NCI-H128 (cell line): ENCODE results near the gene DSTN.
A peak's percentile ranks its signal among the peaks of the same experiment; 100 is the strongest.

ENCODE experiments used
- DNase-seq: peaks from one replicate; lab custom pipeline; 2025; ENCODE audit not compliant: unreplicated experiment; lab: John Stamatoyannopoulos, UW

DSTN gene

DNA sequence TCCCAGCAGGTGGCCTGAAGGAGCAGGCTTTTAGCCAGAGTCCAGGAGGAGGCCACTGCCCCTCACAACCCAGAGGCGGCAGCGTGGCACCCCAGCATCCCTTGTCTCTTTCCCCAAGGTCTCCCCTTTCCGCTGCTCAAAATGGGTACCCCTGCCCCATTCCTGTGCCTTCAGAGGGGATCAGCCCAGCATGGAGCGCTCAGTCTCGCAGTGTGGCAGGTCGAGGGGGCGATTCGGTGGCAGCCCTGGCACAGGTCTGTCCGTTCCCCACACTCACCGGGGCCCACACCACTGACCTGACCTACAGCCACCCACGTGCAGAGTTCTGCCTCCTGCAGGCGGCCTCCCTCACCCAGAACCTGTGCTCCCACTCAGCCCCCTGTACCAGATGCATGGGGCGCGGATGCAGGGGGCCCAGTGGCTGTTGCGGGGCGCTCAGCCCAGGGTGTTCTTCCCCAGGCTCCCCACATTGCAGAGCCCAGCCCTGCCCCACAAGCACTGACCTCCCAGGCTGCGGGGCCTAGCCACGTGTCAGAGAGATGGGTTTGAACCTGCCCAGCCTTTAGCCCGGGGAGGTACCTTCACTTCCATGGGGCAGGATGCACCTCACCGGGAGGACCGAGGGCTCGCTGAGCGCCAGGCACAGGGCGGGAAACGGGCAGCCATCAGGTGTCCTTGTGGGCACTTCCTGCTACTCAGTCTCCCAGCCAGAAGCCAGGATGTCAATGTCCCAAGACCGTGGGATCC lies 41.8 kb downstream of the DSTN start:
- no peak for DNase-seq

DNA sequence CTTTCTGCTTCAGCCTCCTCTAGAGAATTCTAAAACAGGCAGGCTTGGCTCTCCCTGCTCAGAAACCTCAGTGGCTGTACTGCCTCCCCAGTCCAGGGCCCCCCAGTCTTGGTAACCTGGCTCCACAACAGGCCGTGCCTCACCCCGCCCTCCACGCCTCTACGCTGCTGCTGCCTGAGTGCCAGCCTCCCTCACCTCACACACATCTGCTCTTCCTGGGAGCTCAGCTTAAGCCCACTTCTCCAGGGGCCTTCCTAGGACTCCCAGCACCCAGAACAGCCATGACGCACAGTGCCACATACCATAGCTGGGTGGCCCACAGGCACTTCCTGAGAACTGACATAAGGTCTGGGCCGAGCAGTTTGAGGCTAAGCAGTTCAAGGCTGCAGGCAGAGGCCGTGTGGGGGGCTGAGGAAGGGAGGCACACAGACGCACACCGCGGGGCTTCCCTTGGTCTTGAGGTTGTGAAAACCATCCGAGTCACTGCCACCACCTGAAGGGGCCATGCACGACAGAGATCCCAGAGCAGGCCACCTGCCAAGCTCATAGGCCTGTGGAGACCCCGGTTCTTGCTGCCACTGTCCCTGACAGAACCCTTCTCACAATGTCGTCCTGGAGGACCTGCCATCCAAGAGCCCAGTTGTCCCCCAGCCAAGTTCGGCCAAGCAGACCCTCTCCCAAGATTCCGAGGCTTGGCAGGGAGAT lies 42.6 kb downstream of the DSTN start:
- no peak for DNase-seq

DNA sequence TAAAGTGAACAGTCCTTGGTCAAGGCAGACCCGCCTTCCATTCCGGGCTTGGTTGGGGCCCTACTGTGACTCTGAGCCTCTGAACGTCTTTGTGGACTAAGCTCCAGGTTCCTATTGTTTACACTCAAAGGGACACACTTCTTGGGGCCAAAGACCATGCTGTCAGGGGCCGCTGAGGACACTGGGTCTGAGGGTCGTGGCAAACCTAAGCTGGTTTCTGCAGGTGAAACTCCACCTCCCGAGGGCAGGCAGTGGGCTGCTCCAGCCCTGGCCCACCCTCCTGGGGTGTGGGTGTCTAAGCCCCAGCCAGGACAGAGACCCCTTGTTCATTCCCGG lies 43.1 kb downstream of the DSTN start:
- no peak for DNase-seq

DNA sequence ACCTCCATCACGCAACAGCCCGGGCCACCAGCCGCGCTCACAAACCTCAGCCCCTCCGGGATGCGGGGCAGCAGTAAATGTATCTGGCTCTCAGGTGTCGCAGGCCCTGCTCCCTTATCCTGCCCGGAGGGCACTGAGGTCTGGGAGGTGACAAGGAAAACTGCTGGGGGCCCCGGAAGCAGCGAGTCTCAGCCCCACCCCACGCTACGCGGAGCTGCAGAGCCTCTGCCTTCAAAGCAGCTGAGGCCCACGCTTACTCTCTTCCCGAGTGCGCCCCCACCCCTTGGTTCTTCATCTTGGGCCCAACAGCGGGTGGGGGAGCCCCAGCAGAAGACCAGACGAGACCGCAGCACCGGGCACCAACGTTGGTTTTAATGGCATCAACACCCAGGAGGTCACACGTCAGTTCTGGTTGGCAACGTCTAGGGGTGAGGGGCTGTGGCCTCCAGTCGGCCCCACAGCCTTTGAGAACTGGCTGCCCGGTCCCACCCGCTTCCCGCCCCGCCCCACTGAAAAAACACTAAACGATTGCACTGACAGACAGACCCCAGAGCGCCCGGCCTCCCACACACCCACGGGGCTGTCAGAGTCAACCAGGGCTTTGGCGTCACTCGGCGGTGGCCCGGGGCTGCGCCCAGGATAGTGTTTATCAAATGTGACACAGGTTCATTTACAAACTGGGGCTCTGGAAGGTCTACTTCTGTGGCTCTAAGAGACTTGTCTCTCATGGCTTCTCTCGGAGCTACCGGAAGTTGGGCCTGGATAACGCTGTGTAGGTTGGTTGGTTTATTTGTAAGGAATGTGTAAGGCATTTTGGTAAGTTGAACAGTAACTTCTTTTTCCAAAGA lies 43.7 kb downstream of the DSTN start:
- no peak for DNase-seq

DNA sequence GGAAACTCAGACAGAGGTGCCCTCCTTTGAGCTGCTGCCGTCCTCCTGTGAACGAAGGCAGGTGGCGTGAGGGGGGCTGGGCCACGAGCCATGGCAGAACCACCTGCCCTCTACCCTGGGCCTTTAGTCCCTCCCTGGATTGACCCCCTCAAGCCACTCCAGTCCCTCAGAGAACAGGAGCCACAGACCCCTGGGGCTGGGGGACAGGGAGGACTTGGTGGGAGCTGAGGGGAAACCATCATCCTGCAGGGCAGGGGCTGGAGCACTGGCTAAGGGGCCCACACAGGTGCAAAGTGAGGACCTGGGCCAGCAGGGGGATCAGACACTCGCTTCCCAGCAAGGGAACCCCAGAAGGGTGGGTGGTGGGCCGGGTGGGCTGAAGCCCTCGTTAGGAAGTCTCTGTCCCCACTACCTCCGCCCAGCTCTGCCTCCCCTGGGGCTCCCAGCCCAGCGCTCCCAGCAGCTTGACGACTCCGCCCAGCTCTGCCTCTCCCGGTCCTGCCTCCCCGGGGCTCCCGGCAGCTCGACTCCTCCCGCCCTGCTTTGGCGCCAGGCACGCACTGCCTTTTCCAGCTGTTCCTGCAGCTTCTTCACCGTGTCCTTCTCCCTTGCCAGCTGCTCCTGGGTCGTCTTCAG lies 44.4 kb downstream of the DSTN start:
- DNase-seq: no peak

DNA sequence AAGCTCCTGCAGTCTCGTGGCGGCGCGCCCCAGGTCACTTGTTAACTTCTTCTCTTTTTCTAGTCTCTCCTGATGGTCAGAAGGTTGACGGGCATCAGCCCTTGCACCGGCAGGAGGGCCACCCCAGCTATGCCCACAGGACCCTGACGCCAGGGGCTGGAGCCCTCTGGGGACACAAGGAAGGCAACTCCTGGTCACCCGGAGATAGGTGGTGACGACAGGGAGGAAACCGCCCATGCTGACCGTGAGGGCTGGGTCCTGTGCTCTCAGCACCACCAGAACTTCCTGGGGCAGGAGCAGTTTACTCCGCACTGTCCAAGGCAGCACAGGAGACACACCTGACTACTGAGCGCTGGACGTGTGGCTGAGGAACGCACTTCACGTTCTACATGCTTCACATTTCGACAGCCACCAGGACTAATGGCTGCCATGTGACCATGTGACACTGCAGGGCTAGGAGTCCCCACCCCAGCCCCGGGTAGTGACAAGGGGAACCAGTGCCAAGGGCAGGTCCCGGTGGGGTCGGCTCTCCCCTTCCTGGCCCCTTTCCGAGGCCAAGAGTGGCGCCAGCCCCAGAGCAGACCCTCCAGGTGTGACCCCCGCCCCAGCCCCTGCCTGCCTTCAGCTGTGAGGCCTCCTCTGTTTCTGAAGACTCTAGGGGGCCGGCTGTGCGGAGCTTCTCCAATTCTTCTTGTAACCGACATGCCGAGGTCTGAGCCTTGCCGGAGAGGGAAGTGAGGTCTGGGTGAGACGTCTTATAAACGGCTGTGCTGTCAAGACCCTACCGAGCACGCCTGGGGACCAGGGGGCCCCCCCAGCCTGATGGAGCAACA lies 45.2 kb downstream of the DSTN start:
- DNase-seq: no peak

DNA sequence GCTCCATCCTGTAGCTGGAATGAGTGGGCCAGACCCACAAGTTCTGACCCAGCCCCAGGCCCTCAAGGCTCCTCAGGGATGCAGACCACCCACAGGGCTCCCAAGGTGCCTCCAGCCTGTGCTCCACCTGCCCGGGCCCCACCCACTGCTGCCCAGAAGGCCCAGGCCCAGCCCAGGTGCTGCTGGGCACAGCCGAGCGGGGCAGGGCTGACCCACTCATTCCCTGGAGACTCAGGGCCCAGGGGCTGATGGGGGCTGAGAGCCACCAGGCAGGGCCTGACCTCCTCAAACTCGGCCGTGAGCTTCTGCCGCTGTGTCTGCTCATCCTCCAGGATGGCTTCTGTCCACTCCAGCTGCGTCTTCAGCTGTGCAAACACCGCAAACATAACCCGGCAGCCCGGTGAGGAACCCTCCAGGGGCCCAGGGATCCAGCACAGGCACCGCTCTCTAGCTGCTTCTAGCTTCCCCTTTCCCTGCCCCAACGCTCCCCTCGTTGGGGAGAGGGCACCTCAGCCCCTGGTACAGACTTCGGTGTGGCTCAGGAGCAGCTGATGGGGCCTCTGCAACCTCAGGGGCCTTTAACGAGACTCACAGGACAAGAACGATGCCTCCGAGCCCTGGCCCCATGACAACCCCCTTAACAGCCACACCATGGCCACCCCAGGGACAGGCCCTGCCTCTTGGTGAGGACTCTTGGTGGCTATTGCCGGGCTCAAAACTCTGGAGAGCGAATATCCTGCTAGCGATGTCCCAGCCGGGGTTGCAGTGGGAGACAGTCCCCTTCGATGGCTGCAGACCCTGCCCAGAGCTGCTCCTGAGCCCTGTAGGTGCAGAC lies 46.0 kb downstream of the DSTN start:
- DNase-seq: no peak

DNA sequence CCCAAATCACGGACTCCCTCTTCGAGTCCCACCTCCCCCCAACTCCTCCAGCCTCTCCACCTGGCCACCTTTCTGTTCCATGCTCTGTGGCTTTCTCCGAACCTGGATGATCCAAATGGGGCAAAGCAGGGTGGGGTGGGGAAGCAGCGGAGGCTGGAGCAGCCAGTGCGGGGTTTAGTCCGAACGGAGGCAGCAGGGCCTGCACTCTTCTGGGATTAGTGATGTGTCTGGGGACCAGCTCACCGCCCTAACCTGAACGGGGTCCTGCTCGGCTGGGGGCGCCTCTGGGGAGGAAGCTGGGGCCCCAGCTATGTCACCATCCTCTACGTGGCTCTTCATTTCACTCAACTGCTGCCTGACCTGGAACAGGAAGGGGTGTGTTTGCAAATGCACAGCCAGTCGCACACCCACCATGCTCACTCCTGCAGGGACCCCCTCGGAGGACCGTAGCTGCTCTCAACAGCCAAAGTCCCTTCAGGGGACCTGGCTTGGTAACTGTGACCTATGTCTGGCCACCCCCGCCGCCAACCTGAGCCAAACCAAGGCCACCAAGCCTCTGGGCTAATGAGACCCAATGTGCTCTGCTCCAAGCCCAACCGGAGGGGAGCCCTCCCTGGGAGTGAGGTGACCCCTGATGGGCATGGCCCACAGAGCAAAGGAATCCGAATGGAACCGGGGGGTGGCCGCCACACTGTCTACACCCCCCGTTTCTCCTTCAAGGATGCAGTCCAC lies 46.8 kb downstream of the DSTN start:
- no peak for DNase-seq

DNA sequence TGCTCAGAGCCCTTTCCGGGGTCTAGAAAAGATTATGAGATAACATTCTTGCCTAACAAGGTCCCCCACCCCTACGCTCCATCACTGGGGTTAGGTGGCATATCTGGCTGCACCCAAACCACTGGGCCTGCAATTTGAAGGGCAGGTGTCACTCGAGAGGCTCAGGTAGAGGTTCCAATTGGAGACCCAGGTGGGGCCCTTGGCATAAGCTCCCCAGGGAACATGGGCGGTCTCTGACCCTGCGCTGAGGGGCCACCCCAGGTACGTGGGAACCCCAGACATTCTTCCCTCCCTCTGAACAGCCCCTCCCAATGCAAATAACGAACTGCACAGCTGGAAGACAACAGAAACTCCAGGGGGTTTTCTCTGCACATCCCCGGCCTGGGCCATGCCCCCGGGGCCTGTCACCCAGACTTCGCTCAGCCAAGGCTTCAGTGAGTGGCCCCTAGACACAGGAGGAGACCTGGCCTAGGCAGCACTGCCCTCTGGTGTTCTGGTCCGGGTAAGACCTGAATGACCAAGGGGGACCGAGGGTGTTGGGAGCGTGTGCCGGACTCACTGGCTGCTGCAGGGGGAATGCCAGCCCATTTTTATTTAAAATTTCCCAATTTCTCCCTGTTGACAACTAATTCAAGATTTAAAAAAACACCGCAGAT lies 47.5 kb downstream of the DSTN start:
- DNase-seq: peak; percentile 51

DNA sequence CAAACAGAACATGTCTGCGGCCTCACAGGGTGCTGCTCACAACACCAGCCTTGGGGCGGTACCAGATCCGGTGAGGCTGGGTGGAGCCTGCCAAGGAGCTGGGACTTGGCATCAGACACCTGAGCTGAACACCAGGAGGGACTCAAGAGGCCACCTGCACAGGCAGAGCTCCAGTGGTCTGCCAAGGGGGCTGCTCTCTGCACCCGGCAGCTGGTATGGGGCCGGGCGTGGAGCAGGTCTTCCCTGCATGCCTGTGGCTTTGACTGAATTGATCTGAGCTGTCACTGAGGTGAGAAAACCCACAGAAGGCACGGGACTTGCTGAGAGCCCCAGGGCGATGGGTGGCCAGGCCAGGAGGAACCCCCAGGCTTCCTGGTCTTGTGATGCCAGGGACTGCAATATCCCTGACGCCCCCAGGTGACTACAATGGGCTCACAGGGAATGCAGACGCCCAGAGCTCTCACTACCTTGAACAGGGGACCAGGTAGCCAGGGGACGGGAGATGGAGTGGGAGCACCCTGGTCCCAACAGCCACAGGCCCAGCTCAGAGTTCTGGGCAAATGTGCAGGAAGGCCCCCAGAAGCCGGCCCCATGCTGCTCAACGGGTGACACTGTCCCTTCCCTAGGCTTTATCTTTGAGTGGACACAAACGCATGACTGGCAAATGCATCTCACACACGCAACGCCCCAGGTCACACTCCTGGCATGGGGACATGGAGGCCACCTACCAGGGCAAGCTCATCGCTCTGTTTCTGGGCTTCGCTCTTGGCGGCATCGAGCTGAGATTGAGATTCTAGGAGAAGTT lies 48.2 kb downstream of the DSTN start:
- no peak for DNase-seq

DNA sequence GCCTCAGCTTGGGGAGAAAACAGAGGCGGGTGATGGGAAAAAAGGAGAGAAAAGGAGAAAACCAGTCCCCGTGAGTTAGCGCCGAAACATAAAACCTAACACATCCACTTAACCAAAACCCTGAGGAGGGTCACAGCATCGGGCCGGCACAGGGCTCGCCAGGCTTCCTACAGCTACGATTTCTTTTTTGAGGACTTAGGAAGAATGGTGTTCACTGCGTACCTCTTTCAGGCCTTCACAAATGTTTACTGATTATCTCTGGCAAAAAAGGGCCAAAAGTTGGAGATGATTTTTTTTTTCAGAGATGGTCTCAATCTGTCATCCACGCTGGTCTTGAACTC lies 48.8 kb downstream of the DSTN start:
- DNase-seq: no peak

DNA sequence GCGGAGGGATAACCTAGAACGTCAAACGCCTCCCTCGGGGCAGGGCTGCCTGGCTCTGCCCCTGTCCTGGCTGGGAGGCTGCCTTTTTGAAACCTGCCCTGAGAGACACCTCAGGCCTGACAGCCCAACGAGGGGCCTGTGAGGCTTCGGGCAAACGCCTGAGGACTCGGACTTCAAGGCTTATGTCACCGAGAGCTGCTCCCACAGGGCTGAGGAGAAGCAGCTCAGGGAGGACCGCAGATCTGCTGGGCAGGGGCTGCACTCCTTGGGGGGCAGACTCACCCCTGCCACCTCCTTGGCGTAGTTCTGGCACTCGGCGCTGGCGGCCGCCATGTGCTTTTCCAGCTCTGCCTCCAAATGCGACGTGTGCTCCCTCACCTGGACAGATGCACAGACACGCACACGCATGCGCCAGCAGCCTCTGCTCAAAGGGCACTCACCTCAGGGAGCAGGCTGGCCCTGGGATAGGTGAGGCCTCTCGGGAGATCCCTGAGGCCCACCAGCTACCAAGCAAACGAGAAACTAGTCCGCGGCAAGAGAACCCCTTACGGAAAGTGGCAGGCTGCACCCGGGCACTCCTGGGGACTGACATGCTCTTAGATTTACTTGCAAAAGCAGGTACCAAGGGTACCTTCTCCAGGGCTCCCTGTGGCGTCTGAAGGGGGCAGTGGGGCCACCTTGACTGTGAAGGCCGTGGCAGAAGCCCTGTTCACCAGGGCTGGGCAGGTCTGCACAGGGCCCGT lies 49.6 kb downstream of the DSTN start:
- DNase-seq: no peak

DNA sequence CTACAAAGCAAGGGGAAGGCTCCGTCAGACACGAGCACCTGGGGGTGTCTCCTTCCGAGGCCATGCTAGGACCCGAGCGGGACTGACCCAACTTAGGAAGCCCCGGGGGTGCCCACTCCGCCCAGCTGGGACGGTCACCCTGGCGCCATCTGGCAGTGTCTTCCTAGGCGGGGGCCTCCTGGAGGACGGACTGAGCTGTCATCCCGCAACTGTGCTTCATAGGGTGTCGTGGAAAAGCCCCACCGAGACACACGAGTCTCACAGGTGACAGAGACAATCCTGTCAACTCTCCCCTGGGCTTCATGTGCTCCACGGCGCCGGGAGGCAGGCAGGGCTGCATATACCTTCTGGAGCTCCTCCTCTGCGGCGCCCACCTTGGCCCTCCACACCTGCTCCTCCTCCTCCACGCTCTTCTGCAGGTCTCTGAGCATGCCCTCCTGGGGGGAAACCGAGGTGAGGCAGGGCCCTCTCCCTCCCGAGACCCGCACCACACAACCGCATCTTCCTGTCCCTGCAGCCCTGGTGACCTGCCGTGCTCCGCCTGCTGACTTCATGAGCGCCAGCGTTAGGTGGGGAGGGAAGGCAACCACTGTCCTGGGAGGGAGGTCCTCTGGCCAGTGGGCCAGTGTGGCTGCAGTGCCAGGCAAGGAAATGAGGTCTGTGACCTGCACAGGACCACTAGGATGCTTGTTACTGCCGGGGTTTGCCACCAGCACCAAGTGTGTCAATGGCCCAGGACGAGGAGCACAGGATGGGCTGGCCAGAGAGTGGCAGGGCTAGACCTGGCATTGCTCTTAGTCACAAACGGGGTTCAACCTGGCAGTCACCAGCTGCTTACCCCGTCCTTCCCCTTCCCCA lies 50.7 kb downstream of the DSTN start:
- no peak for DNase-seq

DNA sequence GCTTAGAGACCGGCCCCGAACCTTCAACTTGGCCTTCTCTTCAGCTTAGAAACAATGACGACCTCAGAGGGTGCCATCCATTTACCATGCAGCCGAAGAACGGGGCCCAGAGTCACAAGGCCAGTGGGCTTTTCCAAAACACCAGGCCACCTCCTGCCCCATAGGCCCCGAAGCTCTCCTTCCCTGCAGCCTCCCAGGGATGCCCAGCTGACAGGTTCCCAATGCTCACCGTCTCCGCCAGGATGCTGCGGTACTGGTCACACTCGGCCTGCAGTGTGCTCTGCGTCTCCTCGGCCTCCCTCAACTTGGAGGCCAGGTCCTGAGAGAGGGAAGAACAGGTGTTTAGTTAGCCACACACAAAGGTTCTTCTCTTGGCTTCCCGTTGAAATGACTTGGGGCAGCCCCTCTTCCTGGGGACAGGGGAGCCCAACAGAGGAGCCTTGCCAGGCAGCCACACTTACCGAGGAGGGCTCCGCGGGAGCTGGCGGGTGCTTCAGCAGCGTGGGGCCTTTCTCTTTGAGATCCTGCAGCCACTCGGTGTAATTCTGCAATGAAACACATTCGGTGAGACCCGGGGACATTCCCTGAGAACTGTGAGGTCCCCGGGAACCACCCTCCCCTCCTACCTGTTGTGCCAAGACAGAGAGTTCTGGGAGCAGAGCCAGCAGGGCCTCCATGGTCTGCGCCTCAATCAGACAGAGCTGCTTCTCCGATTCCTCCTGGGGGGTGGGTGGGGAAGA lies 51.5 kb downstream of the DSTN start:
- DNase-seq: no peak

DNA sequence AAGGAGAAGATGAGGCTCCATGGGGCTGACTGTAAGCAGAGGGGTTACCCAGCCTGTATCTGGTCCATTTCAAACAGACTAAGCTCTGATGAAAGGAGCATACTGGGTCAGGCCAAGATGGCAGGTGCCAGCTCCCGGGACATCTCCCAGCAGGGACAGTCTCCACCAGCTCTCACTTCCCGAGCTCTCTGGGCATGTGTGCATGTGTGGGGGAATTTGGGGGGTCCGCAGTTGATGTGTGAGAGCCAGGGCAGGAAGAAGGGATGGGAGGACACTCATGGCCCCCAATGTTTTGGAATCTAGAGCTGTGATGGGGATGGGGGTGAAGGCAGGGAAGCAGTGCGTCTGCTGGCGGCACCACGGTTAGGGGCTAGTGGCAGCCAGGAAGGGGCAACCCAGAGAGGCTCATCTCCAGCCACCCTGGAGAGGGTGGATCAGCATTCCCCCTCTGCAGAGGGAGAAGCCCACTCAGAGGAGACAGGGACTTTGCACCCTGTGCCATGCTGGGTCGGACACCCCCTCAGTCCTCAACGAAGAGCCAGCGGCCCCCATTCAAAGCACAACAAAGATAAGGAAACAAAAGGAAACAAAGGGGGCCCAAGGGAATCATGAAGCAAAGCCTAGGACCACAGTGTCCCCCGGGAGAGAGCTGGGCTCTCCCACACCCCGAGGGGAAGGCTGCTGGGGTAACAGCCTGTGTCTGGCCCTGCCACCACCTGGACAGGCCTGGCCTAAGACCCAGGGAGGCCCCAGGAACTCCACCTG lies 52.4 kb downstream of the DSTN start:
- no peak for DNase-seq
